ENCODE data around the gene ZXDA.
"Not testable (repeated sequence)": the region's sequence is repeated elsewhere in the genome, so short reads cannot be mapped to it uniquely, and the experiment has no call there.

- TF ChIP-seq CTCF (conservative IDR thresholded peaks at IDR 0.05; ENCODE audit: low read length); EZH2phosphoT487 (IDR thresholded peaks at IDR 0.05; ENCODE audit: borderline replicate concordance): not testable (repeated sequence)
These were observed 1.2 kb downstream of the ZXDA start for GRCh38 chrX:57908972-57909594.

All from Loucy (cell line).